ENCODE measurements around the gene CETN1. TPM values are rescaled to one million over a fixed set of nuclear protein-coding genes. Genes with fewer than 3 reads are reported as not detected.

The CETN1 gene
- not detected for total RNA-seq

DNA sequence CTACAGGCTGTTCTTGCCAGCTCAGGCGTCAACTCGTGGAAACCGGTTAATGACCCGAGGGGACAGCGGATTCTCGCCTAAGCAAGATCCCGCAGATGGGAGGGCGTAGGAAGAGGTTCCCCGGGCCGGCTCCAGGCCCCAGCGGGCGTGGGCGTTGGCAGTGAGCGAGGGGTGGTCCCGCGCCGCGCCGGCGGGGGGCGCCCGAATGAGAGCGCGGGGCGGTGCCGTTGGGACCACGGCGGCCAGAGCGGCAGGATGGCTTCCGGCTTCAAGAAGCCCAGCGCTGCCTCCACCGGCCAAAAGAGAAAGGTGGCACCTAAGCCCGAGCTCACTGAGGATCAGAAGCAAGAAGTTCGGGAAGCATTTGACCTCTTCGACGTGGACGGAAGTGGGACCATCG lies at the start of gene CETN1:
CETN1 (plus strand) TSS at position 227 of the 400 bp plus-strand sequence; CDS start at position 256, 29 bp downstream.
- DNase-seq (ENCODE audit: low spot score): no peak

DNA sequence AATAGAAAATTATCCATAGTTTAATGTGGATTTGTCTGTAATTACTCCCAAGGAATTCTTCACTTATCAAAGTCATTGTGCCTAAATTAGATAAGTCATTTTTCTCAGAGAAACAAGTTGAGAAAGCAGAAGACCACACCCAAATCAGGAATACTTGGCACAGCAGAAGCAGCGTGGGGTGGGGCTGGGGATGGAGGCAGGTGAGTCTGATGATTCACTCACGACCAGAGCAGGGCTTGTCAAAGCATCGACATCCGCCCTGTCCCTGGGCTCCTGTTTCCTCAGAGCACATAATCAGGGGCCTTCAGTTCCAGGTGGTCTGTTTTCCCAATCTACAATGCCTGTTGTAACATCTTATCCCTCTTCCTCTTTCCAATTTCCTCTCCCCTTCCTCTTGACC lies 48.2 kb upstream of the CETN1 start:
- no peak for DNase-seq (ENCODE audit: low spot score)

DNA sequence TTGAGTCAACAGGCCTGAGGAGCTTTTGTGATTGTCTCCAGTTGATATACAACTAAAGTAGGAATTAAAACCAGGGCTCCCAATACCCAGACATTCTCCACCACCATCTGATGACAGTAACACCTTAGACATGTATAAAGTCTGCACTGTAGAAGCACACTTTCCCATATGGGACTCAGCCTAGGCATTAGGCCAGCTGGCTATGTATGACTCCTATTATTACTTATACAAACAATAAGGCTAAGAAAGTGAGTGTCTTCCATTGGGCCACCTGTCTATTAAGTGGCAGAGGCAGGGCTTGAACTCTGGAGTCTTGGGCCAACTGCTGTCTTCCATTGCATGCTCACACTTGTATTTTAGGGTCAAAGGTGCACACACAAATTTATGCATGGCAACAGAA lies 47.5 kb upstream of the CETN1 start:
- no peak for DNase-seq (ENCODE audit: low spot score)

DNA sequence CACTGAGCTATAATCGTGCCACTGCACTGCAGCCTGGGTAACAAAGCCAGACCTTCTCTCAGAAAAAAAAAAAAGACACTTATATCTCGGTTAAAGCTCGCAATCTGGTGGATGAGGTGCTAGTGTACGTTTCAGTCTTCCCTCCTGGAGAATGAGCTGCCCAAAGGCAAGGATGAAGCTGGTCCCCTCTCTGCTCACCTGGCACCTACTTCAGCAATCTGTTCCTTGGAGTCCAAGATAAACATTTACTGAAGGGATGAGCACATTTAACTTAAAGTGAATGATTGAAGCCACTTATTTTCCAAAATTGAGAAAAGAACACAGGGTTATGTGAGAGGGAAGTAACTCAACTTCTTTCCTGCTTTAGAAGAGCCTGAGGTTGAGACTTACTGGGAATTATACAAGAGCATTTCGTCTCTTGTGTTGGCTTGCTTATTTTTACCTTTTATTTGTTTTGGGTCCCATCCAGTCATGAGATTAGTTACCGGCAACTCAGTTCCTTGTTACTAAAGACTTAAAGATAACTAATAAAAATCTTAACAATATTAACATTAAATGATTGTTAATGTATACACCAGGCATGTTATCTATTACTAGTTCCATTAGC lies 46.1 kb upstream of the CETN1 start:
- DNase-seq (ENCODE audit: low spot score): no peak

DNA sequence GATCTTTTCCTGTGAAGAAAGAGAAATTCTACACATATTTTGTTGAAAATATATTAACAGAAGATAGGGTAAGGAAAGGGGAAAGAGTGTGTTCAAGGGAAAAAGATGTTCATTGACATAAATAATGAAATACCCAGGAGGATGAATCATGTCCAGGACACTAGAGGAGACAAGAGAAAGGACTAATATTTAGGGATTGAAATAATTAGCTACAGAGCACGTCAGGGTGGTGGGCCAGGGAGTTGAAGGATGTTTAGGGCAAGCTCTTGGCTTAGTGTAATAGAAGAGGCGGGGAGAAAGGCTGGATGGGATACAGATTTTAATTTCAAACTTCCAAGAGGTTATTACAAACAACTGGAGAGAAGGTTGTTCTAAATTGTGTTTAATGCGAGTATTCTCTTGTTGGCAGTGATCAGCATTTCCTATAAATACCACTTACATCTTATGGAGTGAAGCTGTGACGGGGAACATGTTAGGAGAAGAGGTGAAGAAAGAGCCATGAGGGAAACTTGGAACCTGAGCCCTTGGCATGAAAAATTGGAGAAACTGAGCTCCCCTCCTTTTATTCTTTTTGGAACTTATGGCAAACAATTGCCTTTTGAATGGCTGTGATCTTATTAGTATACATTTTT lies 36.6 kb upstream of the CETN1 start:
- DNase-seq (ENCODE audit: low spot score): no peak

DNA sequence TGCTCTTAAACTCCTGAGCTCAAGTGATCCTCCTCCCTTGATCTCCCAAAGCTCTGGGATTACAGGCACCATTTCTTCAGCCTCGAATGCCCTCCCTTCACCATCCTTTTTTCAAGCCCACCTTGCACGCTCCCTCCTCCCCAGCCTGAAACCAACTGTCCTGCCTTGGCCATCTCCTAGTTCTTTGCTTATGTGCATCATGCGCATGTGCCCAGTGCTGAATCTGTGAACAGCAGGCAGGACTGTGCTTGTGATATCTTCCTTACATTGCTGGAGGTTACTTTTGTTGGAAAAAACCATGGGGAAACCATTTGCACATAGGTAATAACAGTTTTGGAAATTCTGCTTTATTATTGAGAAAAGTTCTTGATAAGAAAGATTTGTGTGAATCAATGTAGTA lies 30.2 kb upstream of the CETN1 start:
- DNase-seq (ENCODE audit: low spot score): no peak

DNA sequence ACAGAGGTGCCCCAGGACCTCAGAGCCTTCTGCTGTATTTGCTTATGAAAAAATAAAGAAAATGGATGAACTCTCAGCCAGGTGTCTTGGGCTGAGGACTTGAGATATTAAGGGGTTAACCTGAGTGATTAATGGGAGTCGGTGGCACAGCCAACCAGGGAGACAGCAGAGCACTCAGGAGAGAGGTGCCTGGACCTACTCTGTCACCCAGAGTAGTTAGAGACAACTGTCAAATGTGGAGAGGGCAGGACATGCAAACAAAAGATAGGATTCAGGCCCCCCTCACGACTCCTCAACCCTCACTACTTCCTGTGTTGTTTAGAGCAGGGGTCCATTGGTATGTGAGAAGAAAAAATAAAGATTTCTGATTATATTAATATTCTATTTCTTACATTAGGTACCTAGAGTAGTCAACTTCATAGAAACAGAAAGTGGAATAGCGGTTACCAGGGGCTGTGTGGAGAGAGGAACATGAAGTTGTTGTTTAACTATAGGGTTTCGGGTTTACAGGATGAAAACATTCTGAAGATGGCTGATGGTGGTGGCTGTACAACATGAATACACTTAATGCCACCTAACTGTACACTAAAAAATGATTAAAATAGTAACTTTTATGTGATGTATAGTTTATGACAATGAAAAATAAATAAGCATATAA lies 28.6 kb upstream of the CETN1 start:
- no peak for DNase-seq (ENCODE audit: low spot score)

DNA sequence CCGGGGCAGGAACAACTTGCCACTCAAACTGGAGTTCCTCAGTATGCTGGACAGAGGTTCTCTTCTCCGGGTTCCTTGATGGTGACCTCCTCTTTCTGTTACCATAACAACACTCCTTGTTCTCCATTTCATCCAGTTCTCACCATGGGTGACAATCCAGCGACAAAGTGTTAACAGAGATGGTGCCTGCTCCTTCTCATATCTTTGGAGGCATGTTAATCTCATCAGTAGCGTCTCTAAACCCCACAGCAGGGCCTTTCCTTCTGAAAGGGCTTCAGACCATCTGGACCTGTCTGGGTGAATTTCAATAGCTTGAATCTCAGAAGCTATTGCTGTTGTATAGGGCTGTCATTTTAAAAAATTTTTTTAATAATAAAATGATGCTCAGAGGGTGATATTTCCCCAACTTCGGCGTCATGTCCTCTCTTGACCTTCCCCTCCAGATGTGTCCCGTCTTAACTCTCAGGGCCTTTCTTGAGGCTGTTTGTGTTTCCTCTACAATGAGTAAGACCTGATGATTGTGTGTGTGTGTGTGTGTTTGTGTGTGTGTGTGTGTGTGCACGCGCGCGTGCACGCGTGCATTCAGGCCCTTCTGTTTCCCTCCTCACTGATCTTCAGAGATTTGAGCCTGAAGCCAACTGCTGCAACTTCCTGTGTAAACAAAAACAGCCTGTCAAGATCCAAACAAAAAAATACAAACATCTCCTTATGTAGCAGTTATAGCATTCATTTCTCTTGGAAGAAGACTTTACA lies 24.3 kb upstream of the CETN1 start:
- no peak for DNase-seq (ENCODE audit: low spot score)

DNA sequence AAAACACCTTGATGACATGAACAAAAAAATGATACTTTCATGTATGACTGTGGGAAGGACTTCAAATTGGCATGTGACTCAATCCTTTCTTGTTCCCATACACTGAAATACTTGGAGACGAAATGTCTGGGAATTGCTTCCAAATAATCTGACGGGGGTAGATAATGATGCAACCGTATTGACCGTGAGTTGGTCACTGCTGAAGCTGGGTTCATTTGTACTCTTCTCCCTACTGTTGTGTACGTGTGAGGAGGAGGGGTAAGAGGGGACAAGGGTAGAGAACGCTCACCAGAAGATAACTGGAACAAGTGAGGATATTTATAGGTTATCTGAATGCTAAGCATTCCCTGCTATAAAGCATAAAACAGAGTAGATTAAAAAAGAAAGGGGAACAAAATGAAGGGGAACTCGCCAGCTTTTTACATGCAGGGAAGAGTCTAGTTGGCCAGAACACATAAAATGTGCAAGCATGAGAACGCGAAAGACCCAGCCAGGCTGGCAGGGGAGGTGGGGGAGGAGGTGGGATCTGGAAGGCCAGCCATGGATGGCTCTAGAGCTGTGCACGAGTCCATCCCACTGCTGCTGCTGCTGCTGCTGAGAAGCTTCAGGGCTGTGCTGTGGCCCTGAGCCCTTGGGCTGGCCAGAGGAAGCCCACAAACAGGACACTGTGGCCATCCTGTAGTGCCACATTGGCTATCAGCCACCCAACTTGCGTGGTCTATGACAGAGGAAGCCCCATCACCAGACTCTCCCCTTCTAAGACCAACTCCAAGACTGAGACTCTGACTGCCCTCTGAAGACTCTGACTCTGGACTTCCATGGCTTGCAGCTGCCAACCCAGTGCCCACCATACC lies 15.2 kb upstream of the CETN1 start:
- no peak for DNase-seq (ENCODE audit: low spot score)

DNA sequence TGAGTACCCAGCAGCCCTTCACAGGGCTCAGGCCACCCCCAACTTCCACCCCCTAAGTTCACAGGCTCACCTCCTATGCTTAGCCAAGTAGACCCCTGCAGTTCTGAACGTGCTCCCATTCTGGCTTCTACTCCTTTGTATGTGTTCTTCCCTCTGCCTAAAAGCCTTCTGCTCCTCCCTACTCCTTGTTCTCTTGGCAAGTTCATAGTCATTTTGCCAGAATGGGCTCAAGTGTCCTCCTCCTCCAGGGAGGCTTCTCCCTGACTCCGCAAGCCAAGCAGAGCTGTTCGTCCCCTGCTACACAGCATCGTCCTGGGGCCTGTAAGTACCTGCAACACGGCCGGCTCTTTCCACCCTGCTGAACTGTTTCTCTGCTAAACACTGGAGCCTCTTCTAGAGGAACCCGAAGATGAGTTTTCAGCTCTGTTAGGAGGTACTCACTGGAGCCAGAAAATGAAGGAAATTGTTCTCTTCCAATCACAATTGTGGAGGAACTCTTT lies 14.6 kb upstream of the CETN1 start:
- no peak for DNase-seq (ENCODE audit: low spot score)

DNA sequence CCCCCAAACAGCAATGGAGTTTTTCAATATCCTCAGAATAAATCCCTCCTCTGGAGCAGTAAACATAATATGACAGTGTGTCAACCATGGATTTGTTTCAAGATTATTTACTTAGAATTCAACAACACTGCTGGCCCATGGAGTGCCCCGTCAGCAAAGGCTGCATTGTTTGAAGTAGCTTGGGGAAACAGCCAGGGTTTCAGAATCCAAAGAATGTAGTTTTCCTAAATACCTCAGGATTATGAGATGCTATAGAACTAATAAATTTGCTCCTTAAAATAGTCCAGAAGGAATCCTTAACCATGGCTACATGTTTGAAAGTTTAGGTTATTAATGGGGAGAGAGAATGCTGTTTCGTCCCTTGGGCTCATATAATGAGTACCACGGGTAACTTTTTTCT lies 13.1 kb upstream of the CETN1 start:
- DNase-seq (ENCODE audit: low spot score): no peak

DNA sequence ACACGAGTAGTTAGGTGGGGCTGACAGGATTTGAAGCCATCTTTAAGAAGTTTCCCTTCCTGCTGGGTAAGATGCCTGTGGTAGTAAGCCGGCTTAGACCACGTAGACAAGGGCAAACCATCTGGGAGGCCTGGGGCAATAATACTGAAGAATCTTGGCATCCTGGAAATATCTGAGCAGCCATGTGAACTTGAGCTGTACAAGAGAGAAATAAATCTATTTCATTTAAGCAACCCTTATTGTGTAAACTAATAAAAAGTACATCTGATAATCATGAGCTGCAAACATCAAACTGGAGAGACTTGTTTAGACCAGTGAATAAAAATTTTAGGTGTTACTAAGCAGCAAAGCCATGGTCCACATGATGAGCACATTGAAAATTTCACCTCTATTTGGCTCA lies 11.4 kb upstream of the CETN1 start:
- no peak for DNase-seq (ENCODE audit: low spot score)

DNA sequence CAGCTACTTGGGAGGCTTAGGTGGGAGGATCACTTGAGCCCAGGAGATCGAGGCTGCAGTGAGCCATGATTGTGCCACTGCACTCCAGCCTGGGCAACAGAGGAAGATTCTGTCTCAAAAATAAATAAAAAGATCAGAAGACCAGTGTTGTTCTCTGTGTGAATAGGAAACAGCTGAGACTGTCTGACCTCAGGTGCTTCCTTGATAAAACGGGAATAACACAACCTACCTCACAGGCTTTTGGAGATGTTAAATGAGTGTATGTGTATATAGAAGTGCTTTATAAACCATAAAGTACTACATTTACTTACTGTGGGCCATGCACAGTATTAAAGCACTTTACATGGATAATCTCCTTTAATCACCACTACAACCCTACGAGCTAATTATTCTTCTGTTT lies 9.9 kb upstream of the CETN1 start:
- DNase-seq (ENCODE audit: low spot score): no peak

DNA sequence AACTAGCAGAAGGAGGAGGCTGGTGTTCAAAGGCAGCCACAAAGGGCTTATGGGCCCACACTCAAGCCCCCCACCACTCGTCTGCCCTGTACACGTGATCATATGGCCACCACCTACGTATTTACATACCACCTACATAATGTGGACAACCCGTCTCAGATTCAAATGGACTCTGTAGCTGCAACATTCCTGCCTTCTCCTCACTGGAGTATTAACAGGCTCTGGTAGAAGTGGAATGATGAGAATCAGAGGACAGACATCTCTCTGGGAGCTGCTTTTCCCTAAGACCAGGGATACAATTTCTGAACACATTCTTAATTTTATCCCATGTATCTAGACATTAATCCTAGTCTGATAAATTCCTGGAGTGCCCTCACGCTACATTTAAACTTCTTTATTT lies 9.5 kb upstream of the CETN1 start:
- no peak for DNase-seq (ENCODE audit: low spot score)

DNA sequence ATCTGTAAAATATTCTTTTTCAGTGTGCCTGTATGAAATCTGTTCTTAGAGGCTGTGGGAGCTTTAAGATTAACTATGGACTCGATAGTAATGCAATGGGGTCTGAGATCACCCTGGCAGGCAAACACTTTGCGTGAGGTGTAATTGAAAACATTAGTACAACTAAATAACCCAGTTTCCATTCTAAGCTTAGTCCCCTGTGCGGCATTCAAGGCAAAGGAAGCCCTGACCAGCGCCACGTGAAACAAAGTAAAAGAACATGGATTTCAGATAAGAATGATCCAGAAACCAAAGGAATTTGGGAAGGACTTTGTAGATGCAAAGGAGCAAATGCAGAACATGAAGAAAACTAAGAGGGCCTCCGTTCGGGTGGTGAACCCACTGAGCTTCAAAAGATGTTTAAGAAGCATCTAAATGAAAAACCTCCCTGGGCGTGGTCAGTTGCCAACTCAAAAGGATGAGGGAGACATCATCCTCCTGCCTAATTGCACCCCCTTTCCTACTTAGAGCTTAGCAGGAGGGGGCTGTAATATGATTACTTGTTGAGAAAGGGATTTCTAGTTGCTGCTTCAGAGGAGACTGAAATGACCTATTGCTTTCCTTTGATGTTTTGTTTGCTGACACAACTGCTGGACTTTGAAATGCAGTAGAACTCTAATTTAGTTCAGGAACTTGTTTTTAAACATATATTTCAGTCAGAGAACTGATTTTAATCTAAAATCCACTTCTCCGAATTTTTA lies 7.9 kb upstream of the CETN1 start:
- no peak for DNase-seq (ENCODE audit: low spot score)

DNA sequence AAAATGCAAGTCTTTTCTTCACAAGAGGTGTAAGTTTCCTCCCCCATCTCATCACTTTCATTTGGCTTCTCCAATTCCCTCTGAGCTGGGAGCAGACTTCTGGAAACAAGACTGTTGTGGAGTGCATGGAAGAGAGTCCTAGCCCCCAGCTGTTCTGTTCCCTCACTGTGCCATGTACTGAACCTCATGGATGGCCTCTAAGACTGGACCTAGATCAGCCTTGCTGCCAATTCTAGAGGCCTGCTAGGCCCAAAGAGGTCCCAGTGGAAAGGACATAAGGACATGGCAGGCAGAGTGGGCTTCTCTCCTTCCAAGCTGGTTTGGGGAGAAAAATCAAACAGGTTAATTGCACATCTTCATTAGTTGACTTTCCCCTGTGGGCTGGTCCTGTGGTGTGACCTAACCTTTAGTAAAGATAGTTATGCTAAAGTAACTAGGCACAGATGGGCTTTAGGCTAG lies 7.3 kb upstream of the CETN1 start:
- DNase-seq (ENCODE audit: low spot score): no peak

DNA sequence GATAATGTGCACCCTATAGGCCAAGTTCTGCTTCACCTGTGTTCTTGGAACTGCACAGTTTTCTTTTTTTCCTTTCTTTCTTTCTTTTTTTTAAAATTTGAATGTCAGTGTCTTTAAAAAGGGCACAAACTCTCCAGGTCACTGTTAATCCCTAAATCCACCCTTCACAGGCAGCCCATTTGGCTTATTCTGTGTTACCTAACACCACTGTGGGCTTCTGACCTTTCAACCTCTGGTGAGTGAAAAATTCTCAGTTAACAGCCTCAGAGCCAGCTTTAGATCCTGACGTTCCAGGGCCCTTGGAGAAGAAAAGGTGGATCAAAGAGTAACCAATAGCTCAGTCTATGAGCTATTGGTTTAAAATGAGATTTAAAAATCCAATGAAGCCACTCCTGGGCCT lies 6.8 kb upstream of the CETN1 start:
- no peak for DNase-seq (ENCODE audit: low spot score)

DNA sequence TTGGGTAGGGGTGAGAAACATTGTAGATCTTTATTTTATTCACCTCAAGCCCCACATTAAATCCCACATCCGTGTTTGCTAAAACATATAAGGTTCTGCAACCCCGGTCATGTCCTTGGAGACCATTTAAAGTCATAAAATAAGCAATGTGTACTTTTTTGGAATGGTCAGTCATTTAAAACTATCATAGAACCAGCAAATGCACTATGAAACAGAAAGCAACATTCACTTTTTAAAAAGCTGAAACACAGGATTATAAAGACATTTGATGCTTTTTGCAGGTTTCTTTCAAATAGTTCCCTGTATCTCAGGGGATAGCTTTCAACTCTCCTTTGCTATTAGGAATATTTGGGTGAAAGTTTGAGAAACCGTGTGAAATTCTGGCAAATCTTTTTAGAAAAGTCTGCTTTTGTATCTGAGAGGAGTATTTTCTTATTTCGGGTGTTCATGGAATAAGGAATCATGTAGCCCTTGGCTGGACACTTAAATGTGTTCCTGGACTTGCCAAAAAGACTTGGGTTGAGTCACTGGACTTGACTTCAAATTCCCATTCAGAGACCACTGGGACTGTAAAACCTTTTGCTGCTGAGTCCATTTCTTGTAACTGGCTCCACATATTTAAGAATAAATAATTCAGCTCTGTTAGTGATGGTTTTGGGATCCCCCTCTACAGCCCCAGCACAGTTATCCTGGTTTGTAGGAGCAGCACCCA lies 5.9 kb upstream of the CETN1 start:
- DNase-seq (ENCODE audit: low spot score): no peak

DNA sequence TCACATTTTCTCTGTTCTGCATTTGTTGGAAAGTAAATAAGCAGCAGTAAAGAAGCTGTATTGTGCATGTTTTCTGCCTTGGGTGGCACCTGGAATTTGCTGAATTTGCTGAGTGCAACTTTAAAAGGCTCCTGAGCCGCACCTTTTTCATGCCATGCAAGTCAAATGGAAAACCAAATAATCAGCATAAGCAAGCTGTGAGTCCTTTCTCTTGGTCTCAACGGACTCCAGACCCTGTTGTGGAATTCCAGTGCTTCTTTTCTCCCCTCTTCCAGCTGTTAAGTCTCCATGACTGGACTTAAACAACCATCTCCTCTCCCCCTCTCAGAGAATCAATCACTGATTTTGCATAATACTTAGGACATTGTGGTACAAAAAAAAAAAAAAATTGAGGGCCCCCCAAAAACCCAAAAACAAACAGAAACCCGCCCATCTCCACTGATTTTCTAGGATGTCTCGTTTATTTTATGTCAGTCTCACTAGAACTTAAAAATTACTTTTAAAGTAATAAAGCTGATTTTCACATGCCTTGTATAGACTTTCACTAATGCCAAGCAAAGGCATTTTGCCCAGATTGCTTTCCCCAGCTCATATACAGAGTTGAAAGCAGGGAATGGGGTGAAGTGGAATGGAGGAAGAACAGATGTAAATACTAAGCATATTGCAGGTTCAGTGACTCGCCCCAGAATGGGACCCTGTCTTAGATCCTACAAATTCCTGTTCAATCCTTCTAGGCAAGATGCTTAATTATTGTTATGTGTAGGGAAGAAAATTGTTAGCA lies 5.1 kb upstream of the CETN1 start:
- DNase-seq (ENCODE audit: low spot score): no peak

All from ureter (tissue), 1 donor.